Osteocyte (in vitro differentiated cells): Measurements from ENCODE around the gene SP110. TPM values are rescaled to one million over a fixed set of nuclear protein-coding genes. Genes with fewer than 3 reads are reported as not detected.

ENCODE experiments used
- DNase-seq: peaks from one replicate; pipeline ENCODE4 v3.0.0; 2021; ENCODE audit warnings: mixed read lengths; ENCODE audit not compliant: unreplicated experiment; ENCODE audit errors: extremely low spot score
- H3K27ac Mint-ChIP-seq: one replicate; pipeline ENCODE4 v1.8.0; 2021; ENCODE audit warnings: mild to moderate bottlenecking, mixed read lengths; ENCODE audit not compliant: unreplicated experiment
- H3K27me3 Mint-ChIP-seq: one replicate; pipeline ENCODE4 v1.8.0; 2021; ENCODE audit warnings: mixed read lengths; ENCODE audit not compliant: unreplicated experiment
- H3K36me3 Mint-ChIP-seq: one replicate; pipeline ENCODE4 v1.8.0; 2021; ENCODE audit warnings: mixed read lengths; ENCODE audit not compliant: unreplicated experiment
- H3K4me1 Mint-ChIP-seq: one replicate; pipeline ENCODE4 v1.8.0; 2021; ENCODE audit warnings: mixed read lengths; ENCODE audit not compliant: unreplicated experiment
- H3K4me3 Mint-ChIP-seq: one replicate; pipeline ENCODE4 v1.8.0; 2021; ENCODE audit warnings: mild to moderate bottlenecking, moderate library complexity, mixed read lengths; ENCODE audit not compliant: unreplicated experiment
- H3K9me3 Mint-ChIP-seq: one replicate; pipeline ENCODE4 v1.8.0; 2021; ENCODE audit warnings: mixed read lengths; ENCODE audit not compliant: unreplicated experiment
- CTCF ChIP-seq: fragments of 200-600 bp; sonication (generic); IDR thresholded peaks from 2 replicates; pipeline ENCODE4 v1.5.0; 2021; ENCODE audit warnings: antibody characterized with exemption, mild to moderate bottlenecking, moderate library complexity
- total RNA-seq: library from RNA; stranded (reverse); gene quantifications from 2 replicates; pipeline ENCODE4 v1.2.1, GENCODE V29; 2021

The SP110 gene
- total RNA-seq, 1 donor from 2014 or later: 23.6 TPM

- Mint-ChIP-seq H3K27me3 (no peaks in the 10 kb centered on the region), H3K36me3 (peaks cover 54% of the 10 kb centered on the region), H3K4me1 (no peaks in the 10 kb centered on the region), H3K9me3 (peaks cover 4% of the 10 kb centered on the region), H3K4me3 (no peak overlapping the region), H3K27ac (no peak overlapping the region)
- no peak for TF ChIP-seq CTCF
- no peak for DNase-seq
These were observed 14.8 kb downstream of the SP110 start for GRCh38 chr2:230205034-230205433.

DNA sequence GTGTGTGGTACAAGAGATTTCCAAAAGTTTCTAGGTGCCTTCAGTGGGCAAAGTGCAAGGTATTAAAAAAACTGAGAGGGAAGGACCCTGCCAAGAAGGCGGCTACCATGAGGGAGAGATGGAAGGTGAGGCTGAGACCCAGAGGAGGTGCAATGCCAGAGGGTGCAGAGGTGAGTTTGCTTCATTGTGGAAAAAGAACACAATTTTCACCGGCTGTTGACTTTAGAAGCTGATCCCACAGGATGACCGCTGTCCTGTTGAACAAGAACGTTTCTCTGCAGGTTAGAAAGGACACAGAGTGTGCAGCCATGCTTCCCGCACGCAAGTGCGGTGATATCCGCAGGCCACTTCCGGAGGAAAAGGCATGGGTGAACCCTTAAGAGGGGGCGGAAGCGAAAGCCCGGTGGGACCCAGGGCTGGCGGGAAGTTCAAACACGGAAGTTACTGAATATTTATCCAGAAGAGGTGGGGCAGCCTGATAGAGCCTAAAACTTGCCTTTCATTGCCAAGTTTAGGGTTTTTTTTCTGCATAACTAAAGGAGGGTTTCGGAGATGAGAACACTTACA, 16.6 kb downstream of the SP110 start:
- no peaks in the 10 kb centered on the region for H3K4me1 Mint-ChIP-seq
- H3K9me3 Mint-ChIP-seq: peaks cover 4% of the 10 kb centered on the region
- no peak overlapping the region for H3K27ac Mint-ChIP-seq
- TF ChIP-seq CTCF: no peak
- H3K36me3 Mint-ChIP-seq: peaks cover 60% of the 10 kb centered on the region
- H3K27me3 Mint-ChIP-seq: no peaks in the 10 kb centered on the region
- no peak overlapping the region for H3K4me3 Mint-ChIP-seq
- DNase-seq: no peak

DNA sequence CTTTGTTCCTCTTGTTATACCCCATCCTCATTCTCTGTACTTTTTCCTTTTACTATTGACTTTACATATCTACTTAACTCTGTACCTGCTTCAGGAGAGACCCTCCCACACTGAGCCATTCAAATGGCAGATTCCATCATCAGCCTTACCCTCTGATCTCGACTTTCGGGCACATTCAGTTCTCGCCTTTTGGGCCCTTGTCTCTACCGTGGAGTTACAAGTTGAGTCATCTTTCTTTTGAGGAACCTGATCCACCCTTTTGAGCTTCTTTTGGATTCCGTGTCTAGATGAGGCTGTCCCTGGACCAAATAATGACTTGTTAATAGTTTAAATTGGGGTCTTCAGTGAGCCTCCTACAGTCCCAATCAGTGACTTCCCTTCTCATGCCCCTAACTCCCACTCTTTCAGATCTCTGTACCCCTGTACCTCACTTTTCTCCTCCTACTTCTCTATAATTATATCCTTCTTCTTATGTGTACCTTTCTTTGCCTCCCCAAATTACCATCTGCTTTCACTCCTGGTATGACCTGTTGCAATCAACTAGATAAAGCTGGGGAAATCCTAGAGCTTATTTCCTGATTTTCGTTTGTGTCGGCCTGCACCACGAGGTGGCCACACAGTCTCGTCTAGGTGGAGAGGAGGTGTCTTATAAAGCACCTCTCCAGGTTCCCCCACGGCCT, 17.2 kb downstream of the SP110 start:
- Mint-ChIP-seq H3K4me1 (no peaks in the 10 kb centered on the region), H3K4me3 (no peak overlapping the region), H3K9me3 (peaks cover 4% of the 10 kb centered on the region), H3K36me3 (peaks cover 66% of the 10 kb centered on the region), H3K27ac (no peak overlapping the region), H3K27me3 (no peaks in the 10 kb centered on the region)
- TF ChIP-seq CTCF: no peak
- DNase-seq: no peak

DNA sequence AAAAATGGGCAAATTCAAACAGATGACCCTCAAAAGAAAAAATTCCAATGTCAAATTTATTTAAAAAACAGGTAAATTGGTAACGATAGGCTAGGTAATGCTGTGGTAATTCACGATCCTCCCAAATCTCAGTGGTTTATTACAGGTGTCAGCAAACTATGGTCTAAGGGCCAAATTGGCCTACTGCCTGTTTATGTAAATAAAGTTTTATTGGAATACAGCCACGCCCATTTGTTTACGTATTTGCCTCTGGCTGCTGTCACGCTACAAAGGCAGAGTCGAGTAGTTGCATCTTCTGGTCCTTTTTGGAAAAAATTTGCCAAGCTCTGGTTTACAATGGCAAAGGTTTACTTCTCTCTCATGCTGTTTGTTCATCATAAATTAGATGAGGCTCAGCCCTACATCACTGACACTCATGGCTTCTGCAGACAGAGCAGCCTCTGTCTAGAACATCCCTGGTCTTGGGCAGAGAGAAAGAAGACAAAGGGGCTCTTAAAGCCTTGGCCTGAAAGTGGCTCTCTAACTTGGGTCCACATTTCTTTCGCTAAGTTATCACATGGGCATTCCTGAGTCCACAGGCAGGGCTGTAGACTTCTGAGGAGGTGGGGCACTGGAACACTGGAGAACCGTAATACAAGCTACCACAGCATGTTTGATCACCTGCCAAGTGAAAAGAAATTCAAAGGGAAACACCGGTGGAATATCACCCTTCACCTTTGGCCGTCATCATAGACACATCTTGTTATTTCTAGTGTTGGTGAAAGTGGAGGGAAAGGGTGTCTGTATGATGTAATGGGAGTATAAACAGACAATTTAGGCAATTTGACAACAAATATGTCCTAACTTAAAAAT, 34.8 kb downstream of the SP110 start:
- no peaks in the 10 kb centered on the region for H3K4me1 Mint-ChIP-seq
- H3K4me3 Mint-ChIP-seq: no peak overlapping the region
- no peaks in the 10 kb centered on the region for H3K27me3 Mint-ChIP-seq
- H3K27ac Mint-ChIP-seq: no peak overlapping the region
- peaks cover 16% of the 10 kb centered on the region for H3K9me3 Mint-ChIP-seq
- DNase-seq: no peak
- H3K36me3 Mint-ChIP-seq: peaks cover 50% of the 10 kb centered on the region
- no peak for TF ChIP-seq CTCF

GRCh38 chr2:230181195-230181594, 38.6 kb downstream of the SP110 start:
- DNase-seq: peak; percentile 53
- no peak for TF ChIP-seq CTCF
- H3K4me3 Mint-ChIP-seq: no peak overlapping the region
- H3K27me3 Mint-ChIP-seq: no peaks in the 10 kb centered on the region
- H3K36me3 Mint-ChIP-seq: peaks cover 70% of the 10 kb centered on the region
- no peaks in the 10 kb centered on the region for H3K4me1 Mint-ChIP-seq
- H3K9me3 Mint-ChIP-seq: no peaks in the 10 kb centered on the region
- H3K27ac Mint-ChIP-seq: no peak overlapping the region
